ENCODE data around the gene SSBP4. TPM values are rescaled to one million over a fixed set of nuclear protein-coding genes. Genes with fewer than 3 reads are reported as not detected.

The SSBP4 gene
- total RNA-seq, 1 experiment from 2014 or later, result 134 TPM

GRCh38 chr19:18478545-18479311 lies 59.5 kb downstream of the SSBP4 start:
- Histone ChIP-seq H3K27me3 (ENCODE audit: control insufficient read depth, insufficient read depth, low read length) (no peaks in the 10 kb centered on the region), H3K4me3 (ENCODE audit: insufficient read depth, low read depth, low read length) (no peak overlapping the region), H3K36me3 (replicated peaks; ENCODE audit: control insufficient read depth, insufficient read depth, low read length) (no peaks in the 10 kb centered on the region)
- DNase-seq, result no peak

- Histone ChIP-seq H3K27me3 (ENCODE audit: control insufficient read depth, insufficient read depth, low read length) (no peaks in the 10 kb centered on the region), H3K4me3 (ENCODE audit: insufficient read depth, low read depth, low read length) (no peak overlapping the region), H3K36me3 (replicated peaks; ENCODE audit: control insufficient read depth, insufficient read depth, low read length) (no peaks in the 10 kb centered on the region)
- no peak for DNase-seq
Observed at GRCh38 chr19:18480006-18480691, 61.0 kb downstream of the SSBP4 start.

GRCh38 chr19:18481505-18482222 lies 62.5 kb downstream of the SSBP4 start:
- no peaks in the 10 kb centered on the region for H3K27me3 ChIP-seq (ENCODE audit: control insufficient read depth, insufficient read depth, low read length)
- no peak for DNase-seq

GRCh38 chr19:18483119-18483890 lies 64.1 kb downstream of the SSBP4 start:
- H3K4me3 ChIP-seq (ENCODE audit: insufficient read depth, low read depth, low read length), result no peak overlapping the region
- no peaks in the 10 kb centered on the region for H3K27me3 ChIP-seq (ENCODE audit: control insufficient read depth, insufficient read depth, low read length)
- H3K36me3 ChIP-seq (replicated peaks; ENCODE audit: control insufficient read depth, insufficient read depth, low read length), result no peaks in the 10 kb centered on the region
- DNase-seq, result no peak

More at GRCh38 chr19:18481505-18482222, 62.5 kb downstream of the SSBP4 start:
- H3K36me3 ChIP-seq (replicated peaks; ENCODE audit: control insufficient read depth, insufficient read depth, low read length), result no peaks in the 10 kb centered on the region
- no peak overlapping the region for H3K4me3 ChIP-seq (ENCODE audit: insufficient read depth, low read depth, low read length)

Other genes with a start within 250 kb of the SSBP4 start
- gene IFI30, start 245.6 kb upstream of the SSBP4 start, total RNA-seq (2014; rRNA removed; shearing (Covaris generic)), result 47.3 and 53.4 TPM in 2 replicates
- 29.2 and 45.0 TPM in 2 replicates for gene MPV17L2, start 226.2 kb upstream of the SSBP4 start, total RNA-seq (2014; rRNA removed; shearing (Covaris generic))
- 6.1 and 8.6 TPM in 2 replicates for gene RAB3A, start 215.4 kb upstream of the SSBP4 start, total RNA-seq (2014; rRNA removed; shearing (Covaris generic))
- 0.52 and 1.4 TPM in 2 replicates for gene PDE4C, start 193.0 kb upstream of the SSBP4 start, total RNA-seq (2014; rRNA removed; shearing (Covaris generic))
- 0.55 and 0.76 TPM in 2 replicates for gene IQCN, start 144.9 kb upstream of the SSBP4 start, total RNA-seq (2014; rRNA removed; shearing (Covaris generic))
- gene JUND, start 137.8 kb upstream of the SSBP4 start, total RNA-seq (2014; rRNA removed; shearing (Covaris generic)), result 173 and 181 TPM in 2 replicates
- gene LSM4, start 96.3 kb upstream of the SSBP4 start, total RNA-seq (2014; rRNA removed; shearing (Covaris generic)), result 787 and 838 TPM in 2 replicates
- 11.5 and 13.6 TPM in 2 replicates for gene PGPEP1, start 78.8 kb upstream of the SSBP4 start, total RNA-seq (2014; rRNA removed; shearing (Covaris generic))
- gene GDF15, start 33.2 kb upstream of the SSBP4 start, total RNA-seq (2014; rRNA removed; shearing (Covaris generic)), result 0.30 and 1.4 TPM in 2 replicates
- gene LRRC25, start 21.8 kb upstream of the SSBP4 start, total RNA-seq (2014; rRNA removed; shearing (Covaris generic)), result 0.76 TPM in 1 of 2 replicates, not detected in the other
- gene ISYNA1, start 18.7 kb downstream of the SSBP4 start, total RNA-seq (2014; rRNA removed; shearing (Covaris generic)), result 183 and 212 TPM in 2 replicates
- gene ELL, start 102.7 kb downstream of the SSBP4 start, total RNA-seq (2014; rRNA removed; shearing (Covaris generic)), result 16.4 and 17.0 TPM in 2 replicates
- gene FKBP8, start 124.2 kb downstream of the SSBP4 start, total RNA-seq (2014; rRNA removed; shearing (Covaris generic)), result 446 and 481 TPM in 2 replicates
- 190 and 202 TPM in 2 replicates for gene KXD1, start 138.5 kb downstream of the SSBP4 start, total RNA-seq (2014; rRNA removed; shearing (Covaris generic))
- gene UBA52, start 152.5 kb downstream of the SSBP4 start, total RNA-seq (2014; rRNA removed; shearing (Covaris generic)), result 1,268 and 1,295 TPM in 2 replicates
- gene REX1BD, start 169.4 kb downstream of the SSBP4 start, total RNA-seq (2014; rRNA removed; shearing (Covaris generic)), result 117 TPM in 2 replicates
- gene CRLF1, start 187.4 kb downstream of the SSBP4 start, total RNA-seq (2014; rRNA removed; shearing (Covaris generic)), result 47.4 and 52.8 TPM in 2 replicates
- gene TMEM59L, start 193.5 kb downstream of the SSBP4 start, total RNA-seq (2014; rRNA removed; shearing (Covaris generic)), result 1.8 and 3.5 TPM in 2 replicates
- 7.1 and 11.7 TPM in 2 replicates for gene KLHL26, start 217.6 kb downstream of the SSBP4 start, total RNA-seq (2014; rRNA removed; shearing (Covaris generic))

All from H7 (cell line).